HUES6 (cell line): ENCODE results near the gene IRF2BP2.

ENCODE experiments used
- H3K27ac ChIP-seq: 2 replicates; pipeline ENCODE4 v1.7.0; 2013; ENCODE audit warnings: low read depth, mild to moderate bottlenecking, low read length, inconsistent platforms
- H3K27me3 ChIP-seq: 2 replicates; pipeline ENCODE4 v1.6.1; 2013; ENCODE audit warnings: low read length; ENCODE audit not compliant: control insufficient read depth, insufficient read depth
- H3K36me3 ChIP-seq: 2 replicates; pipeline ENCODE4 v1.6.1; 2013; ENCODE audit warnings: low read length; ENCODE audit not compliant: control insufficient read depth, insufficient read depth
- H3K4me1 ChIP-seq: 2 replicates; pipeline ENCODE4 v1.6.1; 2013; ENCODE audit warnings: low read length; ENCODE audit not compliant: control insufficient read depth, insufficient read depth
- H3K4me3 ChIP-seq: 2 replicates; pipeline ENCODE4 v1.5.1; 2013; ENCODE audit warnings: low read depth, low read length
- H3K9ac ChIP-seq: one replicate; pipeline ENCODE4 v1.6.1; 2013; ENCODE audit warnings: mild to moderate bottlenecking, low read length
- H3K9me3 ChIP-seq: 2 replicates; pipeline ENCODE4 v1.6.1; 2013; ENCODE audit warnings: low read depth, low read length; ENCODE audit not compliant: control insufficient read depth, insufficient read depth

The IRF2BP2 gene

GRCh38 chr1:234561319-234561718 is 48.7 kb downstream of the IRF2BP2 start:
- H3K9me3 ChIP-seq = no peaks in the 10 kb centered on the region
- H3K9ac ChIP-seq = no peak overlapping the region
- no peaks in the 10 kb centered on the region for H3K27me3 ChIP-seq
- no peaks in the 10 kb centered on the region for H3K36me3 ChIP-seq
- no peaks in the 10 kb centered on the region for H3K4me1 ChIP-seq
- H3K27ac ChIP-seq = no peak overlapping the region
- H3K4me3 ChIP-seq = no peak overlapping the region

- Histone ChIP-seq H3K9ac (no peak overlapping the region), H3K9me3 (no peaks in the 10 kb centered on the region), H3K4me3 (no peak overlapping the region), H3K36me3 (no peaks in the 10 kb centered on the region), H3K27ac (no peak overlapping the region), H3K27me3 (no peaks in the 10 kb centered on the region), H3K4me1 (no peaks in the 10 kb centered on the region)
Measured at GRCh38 chr1:234559902-234560676, 49.9 kb downstream of the IRF2BP2 start.

- Histone ChIP-seq H3K9me3 (no peaks in the 10 kb centered on the region), H3K4me1 (no peaks in the 10 kb centered on the region), H3K27me3 (no peaks in the 10 kb centered on the region), H3K9ac (no peak overlapping the region), H3K27ac (no peak overlapping the region), H3K4me3 (no peak overlapping the region), H3K36me3 (no peaks in the 10 kb centered on the region)
Measured at GRCh38 chr1:234559152-234559901, 50.7 kb downstream of the IRF2BP2 start.

- no peak overlapping the region for H3K4me3 ChIP-seq
- H3K27me3 ChIP-seq = no peaks in the 10 kb centered on the region
- no peak overlapping the region for H3K9ac ChIP-seq
- H3K36me3 ChIP-seq = no peaks in the 10 kb centered on the region
- H3K9me3 ChIP-seq = no peaks in the 10 kb centered on the region
- peaks cover 3% of the 10 kb centered on the region; the same call in 1 of the 2 replicates for H3K4me1 ChIP-seq
- H3K27ac ChIP-seq = no peak overlapping the region
Measured at GRCh38 chr1:234558330-234558836, 51.6 kb downstream of the IRF2BP2 start.

- no peaks in the 10 kb centered on the region for H3K27me3 ChIP-seq
- no peak overlapping the region for H3K27ac ChIP-seq
- no peaks in the 10 kb centered on the region for H3K9me3 ChIP-seq
- no peaks in the 10 kb centered on the region for H3K36me3 ChIP-seq
- no peak overlapping the region for H3K4me3 ChIP-seq
- peaks cover 6% of the 10 kb centered on the region; the same call in 1 of the 2 replicates for H3K4me1 ChIP-seq
- H3K9ac ChIP-seq = no peak overlapping the region
Measured at GRCh38 chr1:234556245-234556943, 53.6 kb downstream of the IRF2BP2 start.

- H3K4me3 ChIP-seq = no peak overlapping the region
- H3K27ac ChIP-seq = no peak overlapping the region
- H3K9ac ChIP-seq = no peak overlapping the region
- no peaks in the 10 kb centered on the region for H3K36me3 ChIP-seq
- H3K4me1 ChIP-seq = peaks cover 10% of the 10 kb centered on the region; the same call in 1 of the 2 replicates
- H3K9me3 ChIP-seq = no peaks in the 10 kb centered on the region
- H3K27me3 ChIP-seq = no peaks in the 10 kb centered on the region
Measured at GRCh38 chr1:234555390-234556024, 54.5 kb downstream of the IRF2BP2 start.

- Histone ChIP-seq H3K36me3 (no peaks in the 10 kb centered on the region), H3K4me1 (peaks cover 13% of the 10 kb centered on the region; the same call in 1 of the 2 replicates), H3K4me3 (no peak overlapping the region), H3K9ac (no peak overlapping the region), H3K27ac (no peak overlapping the region), H3K27me3 (no peaks in the 10 kb centered on the region), H3K9me3 (no peaks in the 10 kb centered on the region)
Measured at GRCh38 chr1:234554698-234555311, 55.2 kb downstream of the IRF2BP2 start.
